Vagina (tissue), 2 donors: Measurements from ENCODE around the gene CDH4. TPM values are rescaled to one million over a fixed set of nuclear protein-coding genes. Genes with fewer than 3 reads are reported as not detected.

ENCODE experiments used
- DNase-seq, 2 donors: peaks; one replicate each; pipeline ENCODE4 v3.0.0-alpha.2; 2017; ENCODE audit errors: extremely low spot score in 2 of 2
- H3K27ac ChIP-seq: fragments of 200-600 bp; sonication (generic); one replicate; pipeline ENCODE4 v1.5.1; 2019
- H3K27me3 ChIP-seq: fragments of 200-600 bp; sonication (generic); one replicate; pipeline ENCODE4 v1.5.1; 2019
- H3K36me3 ChIP-seq, 2 donors: fragments of 200-600 bp; sonication (generic); one replicate each; pipeline ENCODE4 v1.5.1; 2017 to 2019
- H3K4me1 ChIP-seq: fragments of 200-600 bp; sonication (generic); one replicate; pipeline ENCODE4 v1.5.1; 2019
- H3K4me3 ChIP-seq, 2 donors: fragments of 200-600 bp; sonication (generic); 1 replicate in 1 of 2; 2 replicates in 1 of 2; pipeline ENCODE4 v1.5.1; 2016 to 2019
- H3K9me3 ChIP-seq: fragments of 200-600 bp; sonication (generic); one replicate; pipeline ENCODE4 v1.5.1; 2019
- POLR2A ChIP-seq, 2 donors: fragments of 450-650 bp; IDR thresholded peaks; one replicate each; pipeline ENCODE4 v1.6.1; 2017; ENCODE audit warnings: antibody characterized with exemption in 2 of 2, mild to moderate bottlenecking in 2 of 2, moderate library complexity in 2 of 2
- POLR2AphosphoS5 ChIP-seq, 2 donors: sonication (generic); formaldehyde crosslinking; IDR thresholded peaks; one replicate each; pipeline ENCODE4 v1.9.0; 2017; ENCODE audit warnings: antibody characterized with exemption in 2 of 2, mild to moderate bottlenecking in 2 of 2, low read depth in 1 of 2; ENCODE audit not compliant: insufficient read depth in 1 of 2
- intact Hi-C: fragments of 100-400 bp; cut with DNase I; formaldehyde crosslinking; loops from one replicate; pipeline ENCODE4 v1.15.1; 2023
- total RNA-seq: library from RNA; depleted of rRNA; stranded (reverse); fragments of >200 nt; gene quantifications from one replicate; pipeline ENCODE4 v1.2.3, GENCODE V29; 2016
- TF ChIP-seq, protein P1 (sequence below), 3 experiments: fragments of 450-650 bp in 2 of 3; fragments of 200-600 bp in 1 of 3; sonication (generic) in 1 of 3; IDR thresholded peaks; one replicate each; pipeline ENCODE4 v1.5.1; 2017 to 2019; ENCODE audit warnings: antibody characterized with exemption in 3 of 3, mild to moderate bottlenecking in 2 of 3, moderate library complexity in 2 of 3

CDH4 gene
- total RNA-seq, 1 donor from 2014 or later: 0.25 TPM

DNA sequence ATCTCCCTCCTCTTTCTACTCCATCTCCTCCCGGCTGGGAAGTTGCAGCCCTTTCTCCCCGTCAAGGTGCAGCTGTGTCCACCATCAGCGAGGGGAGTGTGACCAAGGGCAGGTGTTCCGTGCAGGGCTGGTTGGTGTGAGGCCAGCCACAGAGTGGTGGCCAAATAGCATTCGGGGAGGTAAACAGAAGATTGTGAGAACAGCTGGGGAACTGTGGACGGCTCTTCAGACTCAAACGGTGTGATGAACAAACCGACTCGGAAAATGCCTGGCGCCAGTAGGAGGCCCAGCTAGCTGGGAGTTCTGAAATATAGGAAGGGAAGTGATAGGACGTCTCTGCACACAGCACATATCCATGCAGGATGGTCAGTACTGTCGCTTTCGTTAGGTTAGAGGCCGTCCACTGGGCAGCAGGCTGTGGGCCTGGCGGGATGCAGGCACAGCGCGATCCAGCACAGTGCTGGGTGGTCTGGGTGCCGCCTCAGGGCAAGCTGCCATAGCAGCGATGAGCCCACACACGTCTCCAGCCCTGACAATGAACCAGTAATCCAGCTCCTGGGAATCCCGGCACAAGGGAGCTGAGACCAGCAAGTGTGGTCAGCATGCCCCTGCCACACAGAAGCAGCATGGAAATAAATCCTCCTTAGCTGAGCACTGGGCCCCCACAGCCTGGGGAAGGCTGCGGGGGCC is 555.6 kb downstream of the CDH4 start:
- no peak for DNase-seq
- Histone ChIP-seq H3K9me3 (no peaks in the 10 kb centered on the region), H3K27ac (no peak overlapping the region), H3K27me3 (no peaks in the 10 kb centered on the region), H3K4me3 (no peak overlapping the region), H3K4me1 (peaks cover 19% of the 10 kb centered on the region), H3K36me3 (no peaks in the 10 kb centered on the region)
- no peak for TF ChIP-seq POLR2AphosphoS5 (IDR thresholded peaks at IDR 0.05; ENCODE audit: insufficient read depth in 1 of 2, low read depth in 1 of 2)
- TF ChIP-seq, protein P1, sequence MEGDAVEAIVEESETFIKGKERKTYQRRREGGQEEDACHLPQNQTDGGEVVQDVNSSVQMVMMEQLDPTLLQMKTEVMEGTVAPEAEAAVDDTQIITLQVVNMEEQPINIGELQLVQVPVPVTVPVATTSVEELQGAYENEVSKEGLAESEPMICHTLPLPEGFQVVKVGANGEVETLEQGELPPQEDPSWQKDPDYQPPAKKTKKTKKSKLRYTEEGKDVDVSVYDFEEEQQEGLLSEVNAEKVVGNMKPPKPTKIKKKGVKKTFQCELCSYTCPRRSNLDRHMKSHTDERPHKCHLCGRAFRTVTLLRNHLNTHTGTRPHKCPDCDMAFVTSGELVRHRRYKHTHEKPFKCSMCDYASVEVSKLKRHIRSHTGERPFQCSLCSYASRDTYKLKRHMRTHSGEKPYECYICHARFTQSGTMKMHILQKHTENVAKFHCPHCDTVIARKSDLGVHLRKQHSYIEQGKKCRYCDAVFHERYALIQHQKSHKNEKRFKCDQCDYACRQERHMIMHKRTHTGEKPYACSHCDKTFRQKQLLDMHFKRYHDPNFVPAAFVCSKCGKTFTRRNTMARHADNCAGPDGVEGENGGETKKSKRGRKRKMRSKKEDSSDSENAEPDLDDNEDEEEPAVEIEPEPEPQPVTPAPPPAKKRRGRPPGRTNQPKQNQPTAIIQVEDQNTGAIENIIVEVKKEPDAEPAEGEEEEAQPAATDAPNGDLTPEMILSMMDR (IDR thresholded peaks at IDR 0.05): no peak
- TF ChIP-seq POLR2A (IDR thresholded peaks at IDR 0.05): no peak
- intact Hi-C loops: no loop called here

DNA sequence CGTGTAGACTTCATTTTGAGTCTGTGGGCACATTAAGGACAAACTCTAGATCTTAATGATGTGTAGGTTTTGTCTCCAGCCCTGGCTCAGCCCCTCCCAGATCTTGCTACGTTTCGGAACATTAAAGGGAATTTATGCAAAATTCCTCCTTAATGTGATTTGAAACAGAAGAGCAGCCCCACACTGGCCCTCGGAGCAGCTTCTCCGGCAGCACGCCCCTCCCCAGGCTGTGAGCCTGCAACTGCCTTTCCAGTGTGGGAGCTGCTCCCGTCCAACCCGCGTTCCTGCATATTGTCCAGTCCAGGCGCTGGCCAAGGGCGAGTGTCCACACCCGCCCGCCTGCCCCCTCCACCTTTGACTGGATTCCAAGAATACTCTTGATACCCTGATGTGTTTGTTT is 556.4 kb downstream of the CDH4 start:
- peaks cover 12% of the 10 kb centered on the region for H3K4me1 ChIP-seq
- no peak overlapping the region for H3K27ac ChIP-seq
- no peak for DNase-seq
- intact Hi-C loops: no loop called here
- H3K4me3 ChIP-seq: no peak overlapping the region
- H3K27me3 ChIP-seq: no peaks in the 10 kb centered on the region
- H3K9me3 ChIP-seq: no peaks in the 10 kb centered on the region
- TF ChIP-seq POLR2A (IDR thresholded peaks at IDR 0.05) (no peak), POLR2AphosphoS5 (IDR thresholded peaks at IDR 0.05; ENCODE audit: insufficient read depth in 1 of 2, low read depth in 1 of 2) (no peak)
- no peaks in the 10 kb centered on the region for H3K36me3 ChIP-seq

DNA sequence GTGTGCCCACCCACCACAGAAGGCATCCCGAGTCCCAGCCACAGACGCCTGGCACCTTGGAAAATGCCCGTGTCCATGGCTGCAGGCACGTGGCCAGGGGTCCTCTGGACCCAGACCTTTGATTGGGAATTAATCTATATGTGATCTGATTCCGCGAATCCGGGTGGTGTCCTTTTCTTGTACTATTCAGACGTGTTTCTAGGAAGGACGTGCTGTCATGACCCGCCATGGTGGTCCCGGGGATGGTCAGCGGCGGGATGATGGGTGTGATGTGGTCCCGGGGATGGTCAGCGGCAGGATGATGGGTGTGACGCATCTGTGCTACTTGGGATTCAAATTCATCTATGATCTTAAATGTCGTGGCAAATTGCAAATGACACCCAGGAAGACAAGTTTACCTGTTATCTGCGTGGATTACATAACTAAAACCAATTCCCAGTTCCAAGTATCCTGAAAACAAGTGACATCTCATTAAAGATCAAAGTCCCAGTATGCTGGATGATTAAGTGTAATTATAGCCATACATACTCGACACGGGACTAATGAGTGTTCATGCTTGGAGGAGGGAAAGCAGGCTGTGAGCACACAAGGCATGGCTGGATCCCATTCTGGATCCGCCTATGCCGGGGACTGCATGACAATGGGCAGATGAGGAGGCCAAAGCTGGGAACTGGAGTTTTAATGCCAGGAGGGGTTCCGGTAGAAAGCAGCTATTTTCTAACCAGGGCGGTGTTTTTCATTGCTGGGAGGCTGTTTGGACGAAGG is 557.1 kb downstream of the CDH4 start:
- H3K36me3 ChIP-seq: no peaks in the 10 kb centered on the region
- H3K4me3 ChIP-seq: no peak overlapping the region
- no peak overlapping the region for H3K27ac ChIP-seq
- H3K4me1 ChIP-seq: peaks cover 5% of the 10 kb centered on the region
- H3K9me3 ChIP-seq: no peaks in the 10 kb centered on the region
- intact Hi-C loops: no loop called here
- DNase-seq: no peak
- no peaks in the 10 kb centered on the region for H3K27me3 ChIP-seq
- TF ChIP-seq POLR2AphosphoS5 (IDR thresholded peaks at IDR 0.05; ENCODE audit: insufficient read depth in 1 of 2, low read depth in 1 of 2) (no peak), POLR2A (IDR thresholded peaks at IDR 0.05) (no peak)
- TF ChIP-seq, protein P1 (IDR thresholded peaks at IDR 0.05): no peak

DNA sequence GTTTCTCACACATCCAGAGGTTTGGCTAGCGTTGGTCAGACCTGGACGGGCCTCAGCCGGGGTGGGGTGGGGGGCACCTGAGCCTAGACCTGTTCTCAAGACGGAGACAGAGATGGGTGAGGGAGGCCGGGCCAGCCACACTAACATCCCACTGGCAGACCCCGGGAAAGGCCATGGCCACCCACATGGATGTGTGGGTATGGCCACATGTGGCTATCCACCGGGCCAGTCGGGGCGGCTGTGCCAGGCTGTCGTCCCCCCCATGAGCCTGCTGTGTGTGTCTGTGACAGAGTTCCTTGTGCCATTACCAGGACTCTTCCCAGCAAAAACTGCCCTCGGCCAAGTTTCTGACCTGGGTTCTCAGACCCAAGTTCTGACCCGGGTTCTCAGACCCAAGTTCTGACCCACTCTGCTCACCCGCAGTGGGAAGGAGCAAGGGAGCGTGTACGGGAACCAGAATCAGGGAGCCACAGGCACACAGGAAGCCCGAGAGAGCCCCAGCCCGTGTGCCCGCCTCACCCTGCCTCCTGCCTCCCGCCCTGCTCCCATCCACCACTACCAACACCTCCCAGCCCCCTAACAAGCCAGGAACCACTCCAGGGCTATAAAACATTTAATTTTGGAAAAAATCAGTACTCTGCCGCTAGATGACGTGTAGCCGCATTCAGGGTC is 558.1 kb downstream of the CDH4 start:
- DNase-seq: no peak
- TF ChIP-seq, protein P1 (IDR thresholded peaks at IDR 0.05): no peak
- TF ChIP-seq POLR2A (IDR thresholded peaks at IDR 0.05): no peak
- no peak for TF ChIP-seq POLR2AphosphoS5 (IDR thresholded peaks at IDR 0.05; ENCODE audit: insufficient read depth in 1 of 2, low read depth in 1 of 2)
- Histone ChIP-seq H3K4me1 (no peaks in the 10 kb centered on the region), H3K36me3 (no peaks in the 10 kb centered on the region), H3K4me3 (no peak overlapping the region), H3K27ac (no peak overlapping the region), H3K9me3 (no peaks in the 10 kb centered on the region), H3K27me3 (no peaks in the 10 kb centered on the region)
- intact Hi-C loops: no loop called here

DNA sequence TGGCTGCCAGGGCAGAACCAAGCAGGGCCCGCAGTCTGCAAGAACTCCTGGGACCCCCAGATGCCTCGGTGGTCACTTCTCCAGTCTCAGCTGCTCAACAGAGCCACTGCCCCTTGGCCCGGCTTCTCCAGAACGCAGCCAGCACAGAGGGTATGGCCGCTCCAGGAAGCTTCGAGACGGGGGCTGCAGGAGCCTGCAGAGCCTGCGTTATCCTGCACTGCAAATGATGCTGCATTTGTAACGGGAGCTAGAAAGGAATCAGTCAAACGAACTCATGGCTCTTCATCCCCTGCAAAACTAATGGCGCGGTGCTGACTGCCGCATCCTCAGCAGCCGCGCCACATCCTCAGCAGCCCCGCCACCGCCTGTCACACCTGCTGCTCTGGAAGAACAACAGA is 558.7 kb downstream of the CDH4 start:
- H3K9me3 ChIP-seq: no peaks in the 10 kb centered on the region
- no peaks in the 10 kb centered on the region for H3K36me3 ChIP-seq
- no peak overlapping the region for H3K4me3 ChIP-seq
- TF ChIP-seq POLR2A (IDR thresholded peaks at IDR 0.05): no peak
- TF ChIP-seq, protein P1 (IDR thresholded peaks at IDR 0.05): no peak
- TF ChIP-seq POLR2AphosphoS5 (IDR thresholded peaks at IDR 0.05; ENCODE audit: insufficient read depth in 1 of 2, low read depth in 1 of 2): no peak
- no peaks in the 10 kb centered on the region for H3K27me3 ChIP-seq
- no peak overlapping the region for H3K27ac ChIP-seq
- no peaks in the 10 kb centered on the region for H3K4me1 ChIP-seq
- no peak for DNase-seq
- intact Hi-C loops: no loop called here
